KMS-11 (cell line): ENCODE measurements around the gene PRSS27.

Experiments used
- H2AFZ ChIP-seq: fragments of 200-600 bp; sonication (generic); 2 replicates; pipeline ENCODE4 v1.6.1; 2016; ENCODE audit warnings: antibody characterized with exemption, mixed run types, low read depth
- H3K27ac ChIP-seq: fragments of 200-600 bp; sonication (generic); 2 replicates; pipeline ENCODE4 v1.6.1; 2016; ENCODE audit warnings: mild to moderate bottlenecking, mixed run types
- H3K27me3 ChIP-seq: fragments of 200-600 bp; sonication (generic); 2 replicates; pipeline ENCODE4 v1.6.1; 2017; ENCODE audit warnings: mild to moderate bottlenecking, low read depth, mixed run types, moderate library complexity; ENCODE audit not compliant: insufficient read depth
- H3K36me3 ChIP-seq: fragments of 200-600 bp; sonication (generic); 2 replicates; pipeline ENCODE4 v1.6.1; 2017; ENCODE audit warnings: mild to moderate bottlenecking, mixed run types; ENCODE audit not compliant: insufficient read depth
- H3K4me1 ChIP-seq: fragments of 200-600 bp; sonication (generic); 2 replicates; pipeline ENCODE4 v1.6.1; 2016; ENCODE audit warnings: mild to moderate bottlenecking, low read depth, mixed run types; ENCODE audit not compliant: poor library complexity, severe bottlenecking
- H3K4me2 ChIP-seq: fragments of 200-600 bp; sonication (generic); 2 replicates; pipeline ENCODE4 v1.7.0; 2016; ENCODE audit warnings: mild to moderate bottlenecking, mixed run types
- H3K4me3 ChIP-seq: fragments of 200-600 bp; sonication (generic); IDR thresholded peaks from 2 replicates; pipeline ENCODE4 v1.6.1; 2017; ENCODE audit warnings: low read depth, low read length, mixed read lengths; ENCODE audit not compliant: insufficient read depth
- H3K79me2 ChIP-seq: fragments of 200-600 bp; sonication (generic); 2 replicates; pipeline ENCODE4 v1.6.1; 2016; ENCODE audit warnings: low read depth, mixed run types; ENCODE audit not compliant: insufficient read depth
- H3K9ac ChIP-seq: fragments of 200-600 bp; sonication (generic); 2 replicates; pipeline ENCODE4 v1.6.1; 2016; ENCODE audit warnings: mild to moderate bottlenecking, mixed run types
- H4K20me1 ChIP-seq: fragments of 200-600 bp; sonication (generic); 2 replicates; pipeline ENCODE4 v1.6.1; 2016; ENCODE audit warnings: mild to moderate bottlenecking, mixed run types; ENCODE audit not compliant: insufficient read depth
- TF ChIP-seq, protein P1 (sequence below): fragments of 200-600 bp; sonication (generic); conservative IDR thresholded peaks from 2 replicates; pipeline ENCODE4 v1.6.1; 2017; ENCODE audit warnings: low read depth, mild to moderate bottlenecking, antibody characterized with exemption, low read length, moderate library complexity, mixed read lengths

Gene PRSS27

GRCh38 chr16:2738615-2739014 is 18.6 kb upstream of the PRSS27 start:
- Histone ChIP-seq H2AFZ (no peak overlapping the region), H3K9ac (no peak overlapping the region), H3K4me3 (no peak overlapping the region), H4K20me1 (no peaks in the 10 kb centered on the region), H3K36me3 (no peaks in the 10 kb centered on the region), H3K79me2 (no peaks in the 10 kb centered on the region), H3K4me1 (no peaks in the 10 kb centered on the region), H3K4me2 (no peak overlapping the region), H3K27me3 (no peaks in the 10 kb centered on the region), H3K27ac (no peak overlapping the region)
- TF ChIP-seq, protein P1, sequence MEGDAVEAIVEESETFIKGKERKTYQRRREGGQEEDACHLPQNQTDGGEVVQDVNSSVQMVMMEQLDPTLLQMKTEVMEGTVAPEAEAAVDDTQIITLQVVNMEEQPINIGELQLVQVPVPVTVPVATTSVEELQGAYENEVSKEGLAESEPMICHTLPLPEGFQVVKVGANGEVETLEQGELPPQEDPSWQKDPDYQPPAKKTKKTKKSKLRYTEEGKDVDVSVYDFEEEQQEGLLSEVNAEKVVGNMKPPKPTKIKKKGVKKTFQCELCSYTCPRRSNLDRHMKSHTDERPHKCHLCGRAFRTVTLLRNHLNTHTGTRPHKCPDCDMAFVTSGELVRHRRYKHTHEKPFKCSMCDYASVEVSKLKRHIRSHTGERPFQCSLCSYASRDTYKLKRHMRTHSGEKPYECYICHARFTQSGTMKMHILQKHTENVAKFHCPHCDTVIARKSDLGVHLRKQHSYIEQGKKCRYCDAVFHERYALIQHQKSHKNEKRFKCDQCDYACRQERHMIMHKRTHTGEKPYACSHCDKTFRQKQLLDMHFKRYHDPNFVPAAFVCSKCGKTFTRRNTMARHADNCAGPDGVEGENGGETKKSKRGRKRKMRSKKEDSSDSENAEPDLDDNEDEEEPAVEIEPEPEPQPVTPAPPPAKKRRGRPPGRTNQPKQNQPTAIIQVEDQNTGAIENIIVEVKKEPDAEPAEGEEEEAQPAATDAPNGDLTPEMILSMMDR, result no peak

- H3K36me3 ChIP-seq, result no peaks in the 10 kb centered on the region
- no peaks in the 10 kb centered on the region for H3K4me1 ChIP-seq
- no peak overlapping the region for H3K4me2 ChIP-seq
- H3K79me2 ChIP-seq, result no peaks in the 10 kb centered on the region
- H2AFZ ChIP-seq, result no peak overlapping the region
- TF ChIP-seq, protein P1, result no peak
- H3K4me3 ChIP-seq, result no peak overlapping the region
- H3K27me3 ChIP-seq, result no peaks in the 10 kb centered on the region
- H3K27ac ChIP-seq, result no peak overlapping the region
- H4K20me1 ChIP-seq, result no peaks in the 10 kb centered on the region
- H3K9ac ChIP-seq, result no peak overlapping the region
Measured at GRCh38 chr16:2737895-2738418, 17.9 kb upstream of the PRSS27 start.

- Histone ChIP-seq H3K4me2 (no peak overlapping the region), H3K27me3 (no peaks in the 10 kb centered on the region; the same call in 1 of the 2 replicates), H3K4me3 (no peak overlapping the region), H2AFZ (no peak overlapping the region), H3K9ac (no peak overlapping the region), H4K20me1 (no peaks in the 10 kb centered on the region), H3K36me3 (no peaks in the 10 kb centered on the region), H3K4me1 (no peaks in the 10 kb centered on the region), H3K79me2 (no peaks in the 10 kb centered on the region), H3K27ac (no peak overlapping the region)
- TF ChIP-seq, protein P1, result no peak
Measured at GRCh38 chr16:2737238-2737605, 17.2 kb upstream of the PRSS27 start.

DNA sequence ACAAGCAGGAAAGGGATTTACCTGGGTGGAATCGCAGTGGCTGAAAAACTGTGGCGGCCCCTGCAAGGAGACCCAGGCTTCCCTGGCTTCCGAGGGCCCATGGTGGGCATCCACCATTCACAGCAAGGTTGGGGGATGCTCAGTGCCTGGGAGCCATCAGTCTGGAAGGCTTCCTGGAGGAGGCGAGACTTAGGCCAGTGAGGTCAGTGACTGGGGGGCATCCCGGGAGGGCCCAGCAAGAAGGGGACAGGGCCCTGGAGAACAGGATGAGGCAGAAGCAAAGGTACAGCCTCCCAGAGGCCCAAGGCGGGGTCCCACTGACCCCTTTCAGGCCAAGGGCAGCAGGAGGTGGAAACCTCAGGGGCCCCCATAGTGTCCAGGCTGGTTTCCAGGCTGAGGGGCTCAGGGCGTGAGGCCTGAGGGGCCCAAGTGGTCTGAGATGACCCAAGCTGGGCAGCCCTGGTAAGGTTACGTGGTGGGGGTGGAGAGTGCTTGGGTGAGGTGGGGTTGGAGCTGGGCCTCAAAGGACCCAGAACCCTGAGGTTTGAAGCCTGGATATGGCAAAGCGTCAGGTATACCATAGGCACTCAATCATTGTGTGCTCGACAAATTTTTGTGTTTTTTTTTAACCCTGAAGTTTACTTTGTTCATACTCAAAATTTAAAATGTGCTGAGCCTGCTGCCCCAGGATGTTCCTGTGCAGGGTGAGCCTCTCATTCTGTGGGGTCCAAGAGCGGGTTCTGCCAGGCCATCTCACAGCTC is 16.6 kb upstream of the PRSS27 start:
- no peak overlapping the region for H3K9ac ChIP-seq
- TF ChIP-seq, protein P1, result no peak

More for the DNA sequence above, 16.6 kb upstream of the PRSS27 start:
- Histone ChIP-seq H3K4me2 (no peak overlapping the region), H4K20me1 (no peaks in the 10 kb centered on the region), H3K4me1 (no peaks in the 10 kb centered on the region), H3K27me3 (no peaks in the 10 kb centered on the region; the same call in 1 of the 2 replicates), H3K79me2 (no peaks in the 10 kb centered on the region), H2AFZ (no peak overlapping the region), H3K4me3 (no peak overlapping the region), H3K36me3 (no peaks in the 10 kb centered on the region), H3K27ac (no peak overlapping the region)
